GM18951 (cell line): ENCODE data around the gene SLC16A8.

Experiments used
- POLR2A ChIP-seq: IDR thresholded peaks from 4 replicates; pipeline ENCODE4 v1.6.1; 2011; ENCODE audit warnings: mild to moderate bottlenecking; ENCODE audit not compliant: insufficient read length, insufficient read depth; ENCODE audit errors: extremely low read depth
- in situ Hi-C: fragments of 300-500 bp; cut with MboI; formaldehyde crosslinking; loops from one replicate; pipeline ENCODE4 v1.12.0; 2022; ENCODE audit warnings: low sequenced_read_pairs, mixed read lengths, inconsistent platforms; ENCODE audit not compliant: unreplicated experiment

Gene SLC16A8

GRCh38 chr22:38083931-38084631, at the start of gene SLC16A8:
Gene SLC16A8, minus strand, starts transcription at chr22:38084184. Its CDS starts 1,311 bp downstream, at chr22:38082873.
- TF ChIP-seq POLR2A, result no peak

GRCh38 chr22:38133331-38133730, 49.3 kb upstream of the SLC16A8 start:
- TF ChIP-seq POLR2A, result no peak
- in situ Hi-C loops, result no loop called here

More at GRCh38 chr22:38083931-38084631, at the start of gene SLC16A8:
- in situ Hi-C loops, result no loop called here

- no peak for TF ChIP-seq POLR2A
These were observed 48.8 kb upstream of the SLC16A8 start for GRCh38 chr22:38132794-38133193.

GRCh38 chr22:38132136-38132535, 48.2 kb upstream of the SLC16A8 start:
- TF ChIP-seq POLR2A, result no peak
- in situ Hi-C loops, result no loop called here

More at GRCh38 chr22:38132794-38133193, 48.8 kb upstream of the SLC16A8 start:
- in situ Hi-C loops, result no loop called here

- TF ChIP-seq POLR2A, result no peak
- in situ Hi-C loops, result no loop called here
These were observed 47.4 kb upstream of the SLC16A8 start for GRCh38 chr22:38131399-38131798.

- in situ Hi-C loops, result no loop called here
- TF ChIP-seq POLR2A, result no peak
These were observed 45.9 kb upstream of the SLC16A8 start for GRCh38 chr22:38129856-38130255.

GRCh38 chr22:38129021-38129420, 45.0 kb upstream of the SLC16A8 start:
- in situ Hi-C loops, result no loop called here
- TF ChIP-seq POLR2A, result no peak

- TF ChIP-seq POLR2A, result no peak
- in situ Hi-C loops, result no loop called here
These were observed 43.9 kb upstream of the SLC16A8 start for GRCh38 chr22:38127869-38128268.

GRCh38 chr22:38126928-38127668, 43.1 kb upstream of the SLC16A8 start:
- TF ChIP-seq POLR2A, result no peak
- in situ Hi-C loops, result no loop called here

- TF ChIP-seq POLR2A, result no peak
- in situ Hi-C loops, result no loop called here
These were observed 41.8 kb upstream of the SLC16A8 start for GRCh38 chr22:38125751-38126201.

- in situ Hi-C loops, result no loop called here
- TF ChIP-seq POLR2A, result no peak
These were observed 41.1 kb upstream of the SLC16A8 start for GRCh38 chr22:38125038-38125610.

GRCh38 chr22:38124236-38124974, 40.4 kb upstream of the SLC16A8 start:
- no peak for TF ChIP-seq POLR2A
- in situ Hi-C loops, result no loop called here

GRCh38 chr22:38122616-38123015, 38.6 kb upstream of the SLC16A8 start:
- in situ Hi-C loops, result no loop called here
- TF ChIP-seq POLR2A, result no peak
